H9 (cell line): ENCODE measurements around the gene FAM136A. TPM values are rescaled to one million over a fixed set of nuclear protein-coding genes. Genes with fewer than 3 reads are reported as not detected.

Experiments
- DNase-seq: peaks from one replicate; pipeline ENCODE4 v3.0.0-alpha.2; 2017
- H2AFZ ChIP-seq: one replicate; pipeline ENCODE4 v1.6.1; 2013; ENCODE audit warnings: mild to moderate bottlenecking, low read length, control low read depth, moderate library complexity
- H2AK5ac ChIP-seq: 2 replicates; pipeline ENCODE4 v1.6.1; 2013; ENCODE audit warnings: low read length, control low read depth, mixed read lengths; ENCODE audit not compliant: insufficient read length
- H2BK120ac ChIP-seq: one replicate; pipeline ENCODE4 v1.6.1; 2013; ENCODE audit warnings: low read depth, mild to moderate bottlenecking, low read length, control low read depth, inconsistent platforms; ENCODE audit not compliant: poor library complexity, severe bottlenecking
- H2BK12ac ChIP-seq: 2 replicates; pipeline ENCODE4 v1.6.1; 2013; ENCODE audit warnings: low read length, control low read depth, mixed read lengths, low read depth; ENCODE audit not compliant: insufficient read length
- H2BK15ac ChIP-seq: 2 replicates; pipeline ENCODE4 v1.6.1; 2013; ENCODE audit warnings: low read depth, low read length, control low read depth
- H2BK20ac ChIP-seq: one replicate; pipeline ENCODE4 v1.6.1; 2013; ENCODE audit warnings: low read depth, mild to moderate bottlenecking, low read length, control low read depth, inconsistent platforms; ENCODE audit not compliant: poor library complexity, severe bottlenecking
- H2BK5ac ChIP-seq: 2 replicates; pipeline ENCODE4 v1.6.1; 2013; ENCODE audit warnings: low read length, control low read depth, mixed read lengths; ENCODE audit not compliant: insufficient read length
- H3K14ac ChIP-seq: 2 replicates; pipeline ENCODE4 v1.6.1; 2013; ENCODE audit warnings: low read length, control low read depth; ENCODE audit not compliant: insufficient read depth
- H3K18ac ChIP-seq: 2 replicates; pipeline ENCODE4 v1.6.1; 2013; ENCODE audit warnings: low read depth, mild to moderate bottlenecking, mixed read lengths, low read length, control low read depth; ENCODE audit not compliant: insufficient read length
- H3K23ac ChIP-seq: 2 replicates; pipeline ENCODE4 v1.6.1; 2013; ENCODE audit warnings: low read length, control low read depth, mixed read lengths, low read depth; ENCODE audit not compliant: insufficient read length
- H3K23me2 ChIP-seq: 2 replicates; pipeline ENCODE4 v1.6.1; 2013; ENCODE audit warnings: low read depth, mild to moderate bottlenecking, mixed read lengths, low read length, control low read depth; ENCODE audit not compliant: insufficient read length, poor library complexity, severe bottlenecking
- H3K27ac ChIP-seq: 2 replicates; pipeline ENCODE4 v1.5.1; 2013; ENCODE audit warnings: low read length, control low read depth, mixed read lengths, low read depth; ENCODE audit not compliant: insufficient read length
- H3K27me3 ChIP-seq: 2 replicates; pipeline ENCODE4 v1.6.1; 2013; ENCODE audit warnings: low read length, control low read depth, inconsistent platforms; ENCODE audit not compliant: insufficient read depth
- H3K4ac ChIP-seq: 2 replicates; pipeline ENCODE4 v1.6.1; 2013; ENCODE audit warnings: low read depth, mild to moderate bottlenecking, control low read depth, inconsistent platforms, low read length, moderate library complexity
- H3K4me1 ChIP-seq: 2 replicates; pipeline ENCODE4 v1.6.1; 2013; ENCODE audit warnings: low read length, control low read depth, inconsistent platforms; ENCODE audit not compliant: insufficient read depth
- H3K4me2 ChIP-seq: 2 replicates; pipeline ENCODE4 v1.6.1; 2013; ENCODE audit warnings: low read length, control low read depth, mixed read lengths; ENCODE audit not compliant: insufficient read length, insufficient read depth
- H3K56ac ChIP-seq: 2 replicates; pipeline ENCODE4 v1.6.1; 2013; ENCODE audit warnings: low read depth, mild to moderate bottlenecking, mixed read lengths, low read length, control low read depth; ENCODE audit not compliant: insufficient read length
- H3K79me1 ChIP-seq: 2 replicates; pipeline ENCODE4 v1.6.1; 2013; ENCODE audit warnings: low read depth, mild to moderate bottlenecking, moderate library complexity, low read length, control low read depth, inconsistent platforms; ENCODE audit not compliant: insufficient read depth, poor library complexity, severe bottlenecking
- H3K79me2 ChIP-seq: 2 replicates; pipeline ENCODE4 v1.6.1; 2013; ENCODE audit warnings: low read length, control low read depth, inconsistent platforms; ENCODE audit not compliant: insufficient read depth
- H3K9ac ChIP-seq: 2 replicates; pipeline ENCODE4 v1.6.1; 2013; ENCODE audit warnings: low read length, control low read depth, mixed read lengths; ENCODE audit not compliant: insufficient read length; ENCODE audit errors: extremely low read depth
- H3K9me3 ChIP-seq: one replicate; pipeline ENCODE4 v1.6.1; 2013; ENCODE audit warnings: low read depth, low read length, inconsistent platforms; ENCODE audit not compliant: control insufficient read depth
- H3T11ph ChIP-seq: one replicate; pipeline ENCODE4 v1.6.1; 2013; ENCODE audit warnings: mild to moderate bottlenecking, low read length, control low read depth, inconsistent platforms
- H4K20me1 ChIP-seq: one replicate; pipeline ENCODE4 v1.6.1; 2013; ENCODE audit not compliant: control insufficient read depth, insufficient read length, insufficient read depth
- H4K5ac ChIP-seq: 2 replicates; pipeline ENCODE4 v1.6.1; 2013; ENCODE audit warnings: low read depth, mild to moderate bottlenecking, mixed read lengths, low read length, control low read depth; ENCODE audit not compliant: insufficient read length
- H4K8ac ChIP-seq: replicated peaks from 2 replicates; pipeline ENCODE4 v1.6.1; 2013; ENCODE audit warnings: low read length, control low read depth, mixed read lengths, low read depth; ENCODE audit not compliant: insufficient read length
- H4K91ac ChIP-seq: 2 replicates; pipeline ENCODE4 v1.6.1; 2013; ENCODE audit warnings: low read depth, mild to moderate bottlenecking, moderate library complexity, mixed read lengths, low read length, control low read depth; ENCODE audit not compliant: insufficient read length
- H3K27ac Mint-ChIP-seq, 3 experiments: 2 replicates in 2 of 3; 3 replicates in 1 of 3; pipeline ENCODE4 v1.8.0; 2020 to 2021; ENCODE audit warnings: mixed read lengths in 3 of 3, mild to moderate bottlenecking in 1 of 3, moderate library complexity in 1 of 3
- H3K27me3 Mint-ChIP-seq: 2 replicates; pipeline ENCODE4 v1.8.0; 2021; ENCODE audit warnings: low read depth, mild to moderate bottlenecking, moderate library complexity, mixed read lengths
- H3K36me3 Mint-ChIP-seq, 3 experiments: 2 replicates in 2 of 3; 3 replicates in 1 of 3; pipeline ENCODE4 v1.8.0; 2020 to 2021; ENCODE audit warnings: low read depth in 3 of 3, mixed read lengths in 3 of 3; ENCODE audit not compliant: insufficient read depth in 1 of 3
- H3K4me1 Mint-ChIP-seq, 2 experiments: 2 replicates each; pipeline ENCODE4 v1.8.0; 2020; ENCODE audit warnings: mixed read lengths in 2 of 2
- H3K4me3 Mint-ChIP-seq, 2 experiments: 2 replicates in 1 of 2; 3 replicates in 1 of 2; pipeline ENCODE4 v1.8.0; 2020 to 2021; ENCODE audit warnings: mild to moderate bottlenecking in 2 of 2, mixed read lengths in 2 of 2, moderate library complexity in 1 of 2
- H3K9me3 Mint-ChIP-seq, 2 experiments: 2 replicates in 1 of 2; 3 replicates in 1 of 2; pipeline ENCODE4 v1.8.0; 2020; ENCODE audit warnings: mild to moderate bottlenecking in 2 of 2, mixed read lengths in 2 of 2, moderate library complexity in 1 of 2
- CTCF ChIP-seq: fragments of 200-600 bp; sonication (generic); conservative IDR thresholded peaks from 3 replicates; pipeline ENCODE4 v1.8.0; 2021; ENCODE audit warnings: antibody characterized with exemption, mild to moderate bottlenecking
- WGBS: extraction: QIAGEN DNeasy Blood & Tissue Kit; methylation state at CpG from one replicate; pipeline ENCODE4 v1.1.7; 2013; ENCODE audit warnings: missing lambda C conversion rate, low lambda C conversion rate, mixed read lengths; ENCODE audit not compliant: insufficient read length; ENCODE audit errors: extremely low coverage; 5-methylcytosine and 5-hydroxymethylcytosine counted together
- total RNA-seq: library from RNA; stranded (reverse); gene quantifications from 2 replicates; pipeline ENCODE4 v1.2.1, GENCODE V29; 2021

Gene FAM136A
- total RNA-seq, 1 experiment from 2014 or later, result 118 TPM

- no peak for DNase-seq
- Mint-ChIP-seq H3K4me1 (no peaks in the 10 kb centered on the region), H3K27me3 (no peaks in the 10 kb centered on the region), H3K36me3 (peaks cover 43 to 82% (median 79%) of the 10 kb centered on the region in 3 experiments; a peak in 6 of 7 replicates), H3K9me3 (no peaks in the 10 kb centered on the region), H3K27ac (no peak overlapping the region), H3K4me3 (no peak overlapping the region)
- H3K4me2 ChIP-seq, result no peak overlapping the region
- no peak overlapping the region for H2AFZ ChIP-seq
- no peak overlapping the region for H4K5ac ChIP-seq
- H2BK20ac ChIP-seq, result no peak overlapping the region
- no peak for TF ChIP-seq CTCF
- H4K20me1 ChIP-seq, result no peaks in the 10 kb centered on the region
- peaks cover 4% of the 10 kb centered on the region; the same call in 1 of the 2 replicates for H3K79me2 ChIP-seq
- no peaks in the 10 kb centered on the region for H3K79me1 ChIP-seq
- H2BK120ac ChIP-seq, result no peak overlapping the region
- H3K9ac ChIP-seq, result no peak overlapping the region
- no peaks in the 10 kb centered on the region for H3K9me3 ChIP-seq
- H3T11ph ChIP-seq, result no peak overlapping the region
- no peak overlapping the region for H2BK12ac ChIP-seq
- no peaks in the 10 kb centered on the region for H3K27me3 ChIP-seq
- no peak overlapping the region for H3K27ac ChIP-seq
- no peak overlapping the region for H3K23ac ChIP-seq
- H2BK15ac ChIP-seq, result no peak overlapping the region
- no peak overlapping the region for H4K8ac ChIP-seq
- no CpG with 5 or more reads among the region's 5 CpGs for WGBS
- H3K4me1 ChIP-seq, result no peaks in the 10 kb centered on the region
- no peak overlapping the region for H3K18ac ChIP-seq
- no peak overlapping the region for H3K56ac ChIP-seq
- H4K91ac ChIP-seq, result no peak overlapping the region
- H3K23me2 ChIP-seq, result no peaks in the 10 kb centered on the region
- H2BK5ac ChIP-seq, result no peak overlapping the region
- H3K14ac ChIP-seq, result no peak overlapping the region
- no peak overlapping the region for H3K4ac ChIP-seq
- no peak overlapping the region for H2AK5ac ChIP-seq
Observed at GRCh38 chr2:70283500-70284191, 18.2 kb downstream of the FAM136A start.
